Testis (tissue), 2 donors: Measurements from ENCODE around the gene RPTOR.

Experiments used
- POLR2A ChIP-seq: fragments of 450-650 bp; IDR thresholded peaks from one replicate; pipeline ENCODE4 v1.6.1; 2017; ENCODE audit warnings: antibody characterized with exemption, mild to moderate bottlenecking, moderate library complexity
- TF ChIP-seq, protein P1 (sequence below), 3 experiments: fragments of 450-650 bp in 2 of 3; fragments of 200-600 bp in 1 of 3; sonication (generic) in 1 of 3; IDR thresholded peaks; one replicate each; pipeline ENCODE4 v1.5.1; 2016 to 2019; ENCODE audit warnings: antibody characterized with exemption in 3 of 3, mild to moderate bottlenecking in 2 of 3, moderate library complexity in 1 of 3

GRCh38 chr17:80938556-80938955 is 393.9 kb downstream of the RPTOR start:
- TF ChIP-seq, protein P1, sequence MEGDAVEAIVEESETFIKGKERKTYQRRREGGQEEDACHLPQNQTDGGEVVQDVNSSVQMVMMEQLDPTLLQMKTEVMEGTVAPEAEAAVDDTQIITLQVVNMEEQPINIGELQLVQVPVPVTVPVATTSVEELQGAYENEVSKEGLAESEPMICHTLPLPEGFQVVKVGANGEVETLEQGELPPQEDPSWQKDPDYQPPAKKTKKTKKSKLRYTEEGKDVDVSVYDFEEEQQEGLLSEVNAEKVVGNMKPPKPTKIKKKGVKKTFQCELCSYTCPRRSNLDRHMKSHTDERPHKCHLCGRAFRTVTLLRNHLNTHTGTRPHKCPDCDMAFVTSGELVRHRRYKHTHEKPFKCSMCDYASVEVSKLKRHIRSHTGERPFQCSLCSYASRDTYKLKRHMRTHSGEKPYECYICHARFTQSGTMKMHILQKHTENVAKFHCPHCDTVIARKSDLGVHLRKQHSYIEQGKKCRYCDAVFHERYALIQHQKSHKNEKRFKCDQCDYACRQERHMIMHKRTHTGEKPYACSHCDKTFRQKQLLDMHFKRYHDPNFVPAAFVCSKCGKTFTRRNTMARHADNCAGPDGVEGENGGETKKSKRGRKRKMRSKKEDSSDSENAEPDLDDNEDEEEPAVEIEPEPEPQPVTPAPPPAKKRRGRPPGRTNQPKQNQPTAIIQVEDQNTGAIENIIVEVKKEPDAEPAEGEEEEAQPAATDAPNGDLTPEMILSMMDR (IDR thresholded peaks at IDR 0.05): no peak
- no peak for TF ChIP-seq POLR2A
